ENCODE measurements around the gene CEACAM19. TPM values are rescaled to one million over a fixed set of nuclear protein-coding genes. Genes with fewer than 3 reads are reported as not detected.

The CEACAM19 gene
- total and polyA plus RNA-seq, 2 of the 13 experiments (the other 11 are each of a cell fraction or from before 2014, with no cell fraction given), result 1.3 to 4.0 TPM

GRCh38 chr19:44689290-44690130 lies 18.2 kb downstream of the CEACAM19 start (continued):
- TF ChIP-seq ARNT2 (CRISPR knock-in tag; IDR thresholded peaks at IDR 0.05; ENCODE audit: low read depth), result 0 out of 2 replicates have a peak, but pooled peaks have one; percentile 40
- TF ChIP-seq, protein P1, sequence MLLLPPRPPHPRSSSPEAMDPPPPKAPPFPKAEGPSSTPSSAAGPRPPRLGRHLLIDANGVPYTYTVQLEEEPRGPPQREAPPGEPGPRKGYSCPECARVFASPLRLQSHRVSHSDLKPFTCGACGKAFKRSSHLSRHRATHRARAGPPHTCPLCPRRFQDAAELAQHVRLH (CRISPR knock-in tag; IDR thresholded peaks at IDR 0.05; ENCODE audit: borderline replicate concordance, low read depth), result peak; percentile 54; the same call in 1 of the 2 replicates
- peak; percentile 45; the same call in 1 of the 2 replicates for TF ChIP-seq ZNF556 (CRISPR knock-in tag; IDR thresholded peaks at IDR 0.05; ENCODE audit: borderline replicate concordance)
- TF ChIP-seq AKAP8 (CRISPR knock-in tag; IDR thresholded peaks at IDR 0.05), result 0 out of 2 replicates have a peak, but pooled peaks have one; percentile 33
- TF ChIP-seq PHF21A (CRISPR knock-in tag; IDR thresholded peaks at IDR 0.05), result peak; percentile 15; the same call in 1 of the 2 replicates
- no peak for TF ChIP-seq ZNF660 (CRISPR knock-in tag; IDR thresholded peaks at IDR 0.05; ENCODE audit: borderline replicate concordance, low read depth)
- no peak for TF ChIP-seq ZNF382 (CRISPR knock-in tag; IDR thresholded peaks at IDR 0.05; ENCODE audit: borderline replicate concordance)
- peak; percentile 34; the same call in 1 of the 2 replicates for TF ChIP-seq ZFP90 (CRISPR knock-in tag; IDR thresholded peaks at IDR 0.05; ENCODE audit: borderline replicate concordance)
- no peak for TF ChIP-seq ZNF136 (CRISPR knock-in tag; IDR thresholded peaks at IDR 0.05; ENCODE audit: low read depth)
- TF ChIP-seq BORCS8-MEF2B (CRISPR knock-in tag; IDR thresholded peaks at IDR 0.05), result no peak
- no peak for TF ChIP-seq DMAP1 (CRISPR knock-in tag; IDR thresholded peaks at IDR 0.05)
- TF ChIP-seq PHF20 (CRISPR knock-in tag; IDR thresholded peaks at IDR 0.05), result no peak
- TF ChIP-seq ZBTB7B (CRISPR knock-in tag; IDR thresholded peaks at IDR 0.05), result peak; percentile 86; the same call in 1 of the 2 replicates
- no peak for TF ChIP-seq LCORL (IDR thresholded peaks at IDR 0.05)
- TF ChIP-seq LCORL (CRISPR knock-in tag; IDR thresholded peaks at IDR 0.05), result peak; percentile 44; the same call in 1 of the 2 replicates
- TF ChIP-seq ZFY (CRISPR knock-in tag; IDR thresholded peaks at IDR 0.05), result no peak
- peak; percentile 52 for TF ChIP-seq TEAD3 (CRISPR knock-in tag; optimal IDR thresholded peaks at IDR 0.05; ENCODE audit: borderline replicate concordance)
- no peak for TF ChIP-seq MYNN (CRISPR knock-in tag; IDR thresholded peaks at IDR 0.05; ENCODE audit: low read depth)
- no peak for TF ChIP-seq ZNF629 (CRISPR knock-in tag; conservative IDR thresholded peaks at IDR 0.05)
- no peak for TF ChIP-seq NFAT5 (CRISPR knock-in tag; IDR thresholded peaks at IDR 0.05)
